ENCODE results near the gene TOP1.

The TOP1 gene

GRCh38 chr20:41037179-41037578 lies 8.6 kb downstream of the TOP1 start:
- no peak for DNase-seq (ENCODE audit: low read depth in 3 of 3)

DNA sequence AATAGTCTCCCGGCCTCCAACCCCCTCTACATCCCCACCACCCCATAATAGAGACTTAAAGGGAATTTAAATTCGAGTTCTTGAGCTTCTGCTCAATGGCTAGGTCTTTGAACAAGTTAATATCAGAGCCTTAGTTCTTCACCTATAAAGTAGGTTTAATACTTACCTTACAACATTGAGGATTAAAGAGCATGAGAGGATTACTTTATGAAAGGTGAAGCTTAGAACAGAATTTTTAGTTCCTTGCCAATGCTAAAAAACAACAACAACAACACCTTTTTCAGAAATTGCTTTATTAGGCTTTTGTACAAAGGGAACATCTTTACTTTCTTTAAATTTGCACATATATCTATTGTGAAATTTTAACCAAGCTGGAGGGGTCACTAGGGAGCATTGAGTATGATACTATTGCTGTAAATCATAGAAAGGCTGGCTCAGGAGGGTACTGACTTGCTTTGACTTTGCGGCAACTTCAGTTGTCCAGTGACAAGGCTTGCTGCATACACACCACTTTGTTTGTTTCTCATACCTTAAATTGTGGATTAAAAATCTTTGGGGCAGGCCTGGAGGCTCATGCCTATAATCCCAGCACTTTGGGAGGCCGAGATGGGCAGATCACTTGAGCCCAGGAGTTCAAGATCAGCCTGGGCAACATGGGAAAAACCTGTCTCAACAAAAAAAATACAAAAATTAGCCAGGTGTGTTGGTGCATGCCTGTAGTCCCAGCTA lies 9.7 kb downstream of the TOP1 start:
- DNase-seq (ENCODE audit: low read depth in 3 of 3), result no peak

DNA sequence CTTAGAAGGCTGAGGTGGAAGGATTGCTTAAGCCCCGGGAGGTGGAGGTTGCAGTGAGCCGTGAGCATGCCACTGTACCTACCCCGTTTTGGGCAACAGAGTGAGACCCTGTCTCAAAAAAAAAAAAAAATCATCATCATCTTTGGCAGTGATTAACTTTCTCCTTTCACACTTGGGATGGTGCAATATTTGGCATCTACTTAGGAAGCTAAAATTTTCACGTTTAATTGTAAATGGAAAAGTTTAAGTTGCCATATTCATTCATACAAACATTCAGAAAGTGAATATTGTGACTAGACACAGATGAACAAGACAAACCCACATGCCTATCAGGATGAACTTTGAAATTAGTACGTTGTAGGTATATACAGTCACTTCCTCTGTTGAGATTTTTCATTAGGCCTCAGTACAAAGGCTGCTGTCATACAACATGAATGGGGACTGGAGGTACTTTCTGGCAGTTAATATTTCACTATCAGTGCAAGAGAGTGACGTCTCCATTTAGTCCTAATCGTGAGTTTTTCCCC lies 10.3 kb downstream of the TOP1 start:
- no peak for DNase-seq (ENCODE audit: low read depth in 3 of 3)

- DNase-seq (ENCODE audit: low read depth in 3 of 3), result no peak
Measured at GRCh38 chr20:41040855-41041254, 12.2 kb downstream of the TOP1 start.

DNA sequence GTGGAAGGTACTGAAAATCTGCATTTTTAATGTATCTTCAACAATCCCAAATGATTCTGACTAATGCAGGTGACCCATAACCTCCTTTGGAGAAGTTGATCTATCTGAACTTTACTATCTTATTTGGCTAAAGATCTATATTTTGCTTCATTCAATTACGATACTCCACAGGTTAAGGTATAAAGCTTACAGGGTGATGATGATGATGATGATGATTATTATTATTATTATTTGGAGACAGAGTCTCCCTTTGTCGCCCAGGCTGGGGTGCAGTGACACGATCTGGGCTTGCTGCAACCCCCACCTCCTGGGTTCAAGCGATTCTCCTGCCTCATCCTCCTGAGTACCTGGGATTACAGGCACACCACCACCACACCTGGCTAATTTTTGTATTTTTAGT lies 13.1 kb downstream of the TOP1 start:
- DNase-seq (ENCODE audit: low read depth in 3 of 3), result no peak

DNA sequence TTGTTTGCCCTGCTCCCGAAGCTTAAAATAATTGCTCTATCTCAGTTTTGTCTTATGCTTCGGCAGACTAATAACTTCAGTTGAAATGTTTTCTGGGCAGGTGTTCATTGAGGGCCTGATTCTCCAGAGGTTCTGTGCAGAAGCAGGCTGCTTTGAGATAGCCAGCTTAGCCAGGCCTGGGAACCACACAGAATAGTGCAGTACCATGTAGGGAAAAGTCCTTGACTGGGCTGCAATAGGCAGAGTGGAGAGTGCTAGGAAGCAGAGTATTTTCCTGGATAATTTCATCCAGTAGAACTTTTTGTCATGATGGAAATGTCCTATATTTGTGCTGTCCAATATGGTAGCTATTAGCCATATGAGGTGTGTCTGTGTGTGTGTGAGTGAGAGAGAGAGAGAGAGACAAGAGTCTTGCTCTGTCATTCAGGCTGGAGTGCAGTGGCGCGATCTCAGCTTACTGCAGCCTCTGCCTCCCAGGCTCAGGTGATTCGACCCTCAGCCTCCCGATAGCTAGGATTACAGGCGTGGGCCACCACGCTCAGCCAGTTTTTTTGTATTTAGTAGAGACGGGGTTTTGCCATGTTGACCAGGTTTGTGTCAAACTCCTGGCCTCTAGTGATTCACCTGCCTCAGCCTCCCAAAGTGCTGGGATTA lies 15.9 kb downstream of the TOP1 start:
- no peak for DNase-seq (ENCODE audit: low read depth in 3 of 3)

DNA sequence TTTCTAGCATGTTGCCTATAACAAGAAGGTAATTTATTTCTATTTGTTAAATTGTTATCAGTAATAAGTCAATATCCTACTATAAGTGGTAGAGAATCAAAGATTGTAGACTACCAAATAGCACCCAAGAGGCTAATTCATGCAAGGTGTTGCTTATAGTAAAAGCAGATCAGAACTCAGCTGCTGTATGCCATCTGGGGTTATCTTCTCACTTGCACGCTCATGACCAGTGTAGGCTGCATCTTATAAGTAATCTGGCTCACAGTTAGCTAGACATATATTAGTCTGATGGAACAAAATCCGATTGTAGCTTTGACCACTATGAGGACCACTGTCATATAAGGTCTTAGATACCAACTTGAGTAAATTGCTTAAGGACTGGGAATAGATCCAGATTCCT lies 17.0 kb downstream of the TOP1 start:
- no peak for DNase-seq (ENCODE audit: low read depth in 3 of 3)

DNA sequence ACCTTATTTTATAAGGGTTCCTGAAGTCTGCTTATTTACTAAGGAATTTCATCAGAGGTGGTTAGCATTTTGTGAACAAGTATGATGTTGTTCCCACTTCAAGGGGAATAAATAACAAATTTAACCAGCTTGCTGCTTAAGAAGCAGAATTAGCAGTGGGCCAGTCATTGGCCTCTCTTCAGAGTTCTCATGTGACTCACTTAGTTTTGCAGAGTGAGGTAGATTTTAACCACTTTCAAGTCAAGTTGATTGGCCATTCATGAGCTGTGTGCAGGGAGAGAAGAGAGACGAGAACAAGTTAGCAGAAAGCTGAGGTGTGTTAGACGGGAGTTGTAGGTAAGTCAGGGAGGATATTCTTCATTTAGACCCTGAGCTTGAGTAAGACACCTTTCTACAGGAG lies 18.1 kb downstream of the TOP1 start:
- no peak for DNase-seq (ENCODE audit: low read depth in 3 of 3)

DNA sequence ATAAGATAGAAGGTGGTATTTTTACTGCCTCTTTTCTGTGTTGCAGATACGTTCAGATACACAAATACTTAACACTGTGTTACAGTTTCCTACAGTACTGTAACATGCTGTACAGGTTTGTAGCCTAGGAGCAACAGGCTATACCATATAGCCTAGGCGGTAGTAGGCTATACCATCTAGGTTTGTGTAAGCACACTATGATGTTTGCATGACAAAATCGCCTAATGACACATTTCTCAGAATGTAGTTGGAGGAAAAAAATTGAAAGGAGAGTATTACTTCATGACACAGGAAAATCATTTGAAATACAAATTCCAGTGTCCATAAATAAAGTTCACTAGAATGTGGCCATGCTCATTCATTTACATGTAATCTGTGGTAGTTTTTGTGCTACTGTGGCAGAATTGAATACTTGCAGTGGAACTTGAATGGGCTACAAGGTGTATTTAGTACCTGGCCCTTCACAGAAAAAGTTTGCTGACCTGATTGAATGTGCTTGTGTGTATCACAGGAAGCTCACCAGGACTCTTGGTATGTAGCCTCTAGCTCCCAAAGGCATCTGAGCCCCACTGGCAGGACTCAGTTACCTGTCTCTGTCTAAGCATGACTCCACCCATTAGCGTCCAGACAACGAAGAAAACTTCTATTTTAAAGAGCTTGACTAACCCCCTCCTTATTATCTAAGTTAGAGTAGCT lies 18.8 kb downstream of the TOP1 start:
- no peak for DNase-seq (ENCODE audit: low read depth in 3 of 3)

DNA sequence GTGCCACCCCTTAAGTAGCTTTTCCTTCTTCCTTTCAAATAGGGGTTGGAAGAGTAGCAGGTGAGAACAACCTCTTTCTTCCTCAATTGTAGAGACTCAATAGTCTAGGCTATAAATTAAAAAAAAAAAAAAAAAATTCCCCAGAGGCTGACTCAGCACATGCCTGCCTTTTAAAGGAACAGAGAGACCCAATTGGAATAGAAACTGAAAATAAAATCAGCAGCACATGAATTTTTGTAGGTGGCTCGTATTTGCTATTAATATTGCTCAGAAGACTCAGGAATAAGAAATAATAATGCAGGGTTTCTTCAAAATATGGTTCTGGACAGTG lies 19.3 kb downstream of the TOP1 start:
- no peak for DNase-seq (ENCODE audit: low read depth in 3 of 3)

DNA sequence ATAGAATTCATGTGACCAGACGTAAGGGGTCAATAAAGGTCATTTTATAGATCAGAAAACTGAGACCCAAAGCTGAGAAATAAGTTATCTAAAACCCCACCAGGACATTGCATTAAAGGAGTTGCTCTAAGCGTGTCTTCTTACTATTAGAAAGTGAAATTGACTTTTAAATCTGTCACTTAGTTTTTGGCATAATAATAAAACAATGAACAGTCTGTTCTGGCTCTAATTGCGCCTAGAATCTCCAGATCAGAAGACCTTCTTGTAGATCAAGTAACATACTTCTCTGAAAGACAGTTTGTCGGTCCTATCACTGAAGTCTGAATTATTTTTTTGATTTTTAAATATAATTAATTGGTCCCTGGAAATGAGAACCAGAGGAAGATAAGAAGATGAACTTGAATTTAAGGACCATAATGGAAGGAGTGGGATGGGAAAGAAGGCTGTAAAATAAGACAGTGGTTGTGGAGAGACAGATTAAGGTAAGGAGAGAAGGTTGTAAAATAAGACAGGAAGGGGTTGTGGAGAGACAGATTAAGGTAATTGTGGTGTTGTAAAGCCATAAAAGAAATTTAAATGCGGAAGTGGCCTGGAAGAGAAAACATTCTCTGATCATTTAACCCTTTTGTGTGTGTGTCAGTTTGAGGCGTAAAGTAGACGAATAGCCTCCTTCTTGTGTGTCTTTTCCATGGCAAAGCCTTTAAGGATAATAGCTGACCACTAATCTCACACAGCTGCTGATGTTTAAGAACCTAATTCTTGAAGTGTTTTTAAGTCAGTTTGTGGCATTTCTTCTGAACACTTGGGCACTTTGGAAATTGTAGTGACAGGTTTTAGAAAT lies 20.1 kb downstream of the TOP1 start:
- DNase-seq (ENCODE audit: low read depth in 3 of 3), result no peak

GRCh38 chr20:41049451-41049850 lies 20.8 kb downstream of the TOP1 start:
- no peak for DNase-seq (ENCODE audit: low read depth in 3 of 3)

DNA sequence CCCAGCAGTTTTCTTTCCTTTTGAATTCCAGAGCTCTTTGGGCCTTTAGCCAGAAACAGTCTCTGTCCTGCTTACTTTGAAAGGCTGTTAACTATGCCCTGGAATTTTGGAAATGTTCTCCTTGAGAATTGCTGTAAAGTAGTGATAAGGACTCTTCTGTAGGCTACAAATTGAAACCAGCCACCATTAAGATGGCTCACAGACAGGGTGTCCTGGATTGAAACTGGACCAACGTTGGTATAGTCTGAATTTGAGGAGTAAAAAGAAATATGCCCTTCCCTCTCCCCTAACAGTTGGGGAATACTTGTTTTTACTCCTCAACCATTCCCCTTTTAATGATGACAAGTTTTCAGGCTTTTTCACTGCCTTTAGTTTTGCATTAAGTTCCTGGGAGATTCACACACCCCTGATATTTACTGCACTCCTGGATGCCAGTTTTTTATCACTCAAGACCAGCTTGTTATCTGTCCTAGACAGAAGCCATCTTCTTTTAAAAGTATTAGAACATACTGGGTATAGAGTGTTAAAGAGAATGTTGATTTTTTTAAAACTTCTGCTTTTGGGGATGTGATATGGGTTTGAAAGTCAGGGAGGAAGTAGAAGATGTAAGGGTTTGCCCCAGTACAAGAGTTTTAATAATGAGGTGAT lies 21.9 kb downstream of the TOP1 start:
- DNase-seq (ENCODE audit: low read depth in 3 of 3), result no peak

DNA sequence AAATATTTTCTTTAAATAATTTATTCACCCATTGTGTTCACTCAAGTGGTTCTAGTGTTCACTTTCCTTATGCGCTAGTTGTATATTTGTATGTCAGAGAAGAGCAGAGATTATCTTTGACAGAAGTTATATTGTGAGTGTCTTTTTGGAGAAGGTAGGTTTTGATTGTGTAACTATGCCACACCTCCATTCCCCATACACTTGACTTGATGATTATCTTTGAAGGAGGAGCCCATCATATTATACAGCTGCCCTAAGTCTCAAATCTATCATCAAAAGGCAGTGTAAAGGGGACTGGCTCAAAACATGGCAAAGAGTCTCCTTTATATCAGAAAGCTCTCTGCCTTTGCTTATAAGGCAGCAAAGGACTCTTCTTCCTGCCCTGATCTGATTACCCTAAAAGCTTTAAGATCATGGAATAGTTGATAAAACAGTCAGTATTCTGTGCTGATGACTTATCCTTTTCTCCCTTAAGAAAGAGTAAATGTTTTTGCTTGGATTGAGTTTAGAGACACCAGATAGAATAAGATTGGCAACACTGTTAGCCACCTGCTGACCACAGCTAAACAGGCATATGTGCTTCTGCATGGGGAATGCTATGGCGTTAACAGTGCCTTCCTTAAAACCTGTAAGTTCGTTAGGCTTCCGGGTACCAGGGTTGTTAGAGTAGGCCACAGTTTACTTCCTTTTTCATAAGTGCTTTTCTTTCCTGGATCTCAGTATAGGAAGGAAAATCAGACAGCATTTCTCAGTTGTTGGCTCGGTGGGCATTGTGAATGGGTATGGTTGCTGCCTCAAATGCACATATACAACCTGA lies 22.6 kb downstream of the TOP1 start:
- DNase-seq (ENCODE audit: low read depth in 3 of 3), result no peak

DNA sequence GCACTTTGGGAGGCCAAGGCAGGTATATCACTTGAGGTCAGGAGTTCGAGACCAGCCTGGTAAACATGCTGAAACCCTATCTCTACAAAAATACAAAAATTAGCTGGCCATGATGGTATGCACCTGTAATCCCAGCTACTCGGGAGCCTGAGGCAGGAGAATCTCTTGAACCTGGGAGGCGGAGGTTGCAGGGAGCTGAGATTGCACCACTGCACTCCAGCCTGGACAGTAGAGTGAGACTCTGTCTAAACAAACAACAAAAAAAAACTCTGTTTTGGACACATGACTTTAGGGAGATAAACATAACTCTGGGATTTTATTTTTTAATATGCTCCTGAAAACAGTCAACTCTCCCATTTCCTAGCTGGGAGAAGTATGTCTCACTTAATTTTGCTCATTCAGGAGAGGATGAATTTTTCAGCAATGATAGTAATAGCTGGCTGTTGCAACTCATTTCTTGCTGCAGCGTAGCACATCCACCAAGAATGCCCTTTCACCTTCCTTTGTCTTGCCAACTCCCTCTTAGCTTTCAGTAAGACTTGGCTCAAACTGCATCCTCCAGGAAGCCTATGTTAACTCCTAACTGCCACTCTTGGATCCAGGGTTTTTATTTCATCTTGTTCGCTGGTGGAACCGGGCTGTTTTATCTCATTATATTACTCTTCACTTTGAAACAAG lies 24.3 kb downstream of the TOP1 start:
- DNase-seq (ENCODE audit: low read depth in 3 of 3), result no peak

DNA sequence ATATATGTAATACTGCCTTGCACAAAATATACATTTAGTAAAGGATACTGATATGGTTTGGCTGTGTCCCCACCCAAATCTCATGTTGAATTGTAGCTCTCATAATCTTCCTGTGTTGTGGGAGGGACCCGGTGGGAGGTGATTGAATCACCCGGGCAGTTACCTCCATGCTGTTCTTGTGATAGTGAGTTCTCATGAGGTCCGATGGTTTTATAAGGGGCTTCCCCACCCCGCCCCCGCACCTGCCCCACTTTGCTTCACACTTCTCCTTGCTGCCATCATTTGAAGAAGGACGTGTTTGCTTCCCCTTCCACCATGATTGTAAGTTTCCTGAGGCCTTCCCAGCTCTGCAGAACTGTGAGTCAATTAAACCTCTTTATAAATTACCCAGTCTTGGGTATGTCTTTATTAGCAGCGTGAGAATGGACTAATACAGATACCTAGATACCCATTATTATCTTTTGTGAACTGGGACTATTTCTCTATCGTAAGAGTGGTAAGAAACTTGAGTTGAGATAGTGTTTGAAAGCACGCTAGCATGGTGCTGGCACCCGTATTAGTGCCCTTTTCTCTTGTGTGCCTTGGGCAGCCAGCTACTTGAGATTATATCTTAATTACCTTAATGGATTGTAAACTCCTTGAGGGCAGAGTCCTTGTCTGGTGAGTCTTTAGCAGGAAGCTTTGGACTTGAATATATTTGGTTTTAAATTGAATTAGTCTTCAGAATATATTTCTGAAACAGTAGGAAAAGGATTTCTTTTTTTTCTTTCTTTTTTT lies 25.6 kb downstream of the TOP1 start:
- DNase-seq (ENCODE audit: low read depth in 3 of 3), result no peak

DNA sequence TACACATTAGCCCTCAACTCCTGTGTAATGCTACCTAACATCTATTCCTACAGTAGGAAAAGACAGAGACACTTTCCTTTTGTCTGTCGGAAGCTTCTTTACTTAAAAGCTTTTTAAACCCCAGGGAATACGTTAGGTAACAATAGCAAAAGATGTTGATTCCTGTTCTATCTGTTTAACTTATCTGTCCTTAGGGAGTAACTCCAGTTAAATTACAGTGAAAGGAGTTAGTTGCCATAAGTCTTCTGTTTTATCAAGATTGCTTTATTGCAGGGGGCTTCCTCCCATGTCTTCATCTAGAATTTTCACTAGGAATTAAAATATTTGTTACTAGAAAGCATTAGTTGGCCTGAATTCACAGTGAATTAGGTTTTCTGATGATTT lies 26.2 kb downstream of the TOP1 start:
- no peak for DNase-seq (ENCODE audit: low read depth in 3 of 3)

DNA sequence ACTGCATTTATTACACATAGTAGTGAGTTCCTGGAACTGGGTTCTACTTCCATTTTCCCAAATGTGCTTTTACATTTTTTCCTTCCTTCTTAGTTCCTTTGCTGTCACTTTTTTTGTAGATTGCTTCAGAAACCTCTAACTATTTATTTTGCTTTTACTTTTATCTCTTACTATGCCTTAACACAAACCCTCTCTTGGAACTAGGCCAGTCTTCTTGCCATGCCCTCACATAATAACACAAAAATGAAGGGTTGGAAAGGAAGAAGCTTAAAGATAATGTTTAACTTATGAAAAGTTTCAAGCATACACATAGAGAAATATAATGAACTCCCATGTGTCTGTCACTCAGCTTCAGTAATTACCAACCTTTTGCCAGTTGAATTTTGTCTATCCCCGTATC lies 27.1 kb downstream of the TOP1 start:
- no peak for DNase-seq (ENCODE audit: low read depth in 3 of 3)

DNA sequence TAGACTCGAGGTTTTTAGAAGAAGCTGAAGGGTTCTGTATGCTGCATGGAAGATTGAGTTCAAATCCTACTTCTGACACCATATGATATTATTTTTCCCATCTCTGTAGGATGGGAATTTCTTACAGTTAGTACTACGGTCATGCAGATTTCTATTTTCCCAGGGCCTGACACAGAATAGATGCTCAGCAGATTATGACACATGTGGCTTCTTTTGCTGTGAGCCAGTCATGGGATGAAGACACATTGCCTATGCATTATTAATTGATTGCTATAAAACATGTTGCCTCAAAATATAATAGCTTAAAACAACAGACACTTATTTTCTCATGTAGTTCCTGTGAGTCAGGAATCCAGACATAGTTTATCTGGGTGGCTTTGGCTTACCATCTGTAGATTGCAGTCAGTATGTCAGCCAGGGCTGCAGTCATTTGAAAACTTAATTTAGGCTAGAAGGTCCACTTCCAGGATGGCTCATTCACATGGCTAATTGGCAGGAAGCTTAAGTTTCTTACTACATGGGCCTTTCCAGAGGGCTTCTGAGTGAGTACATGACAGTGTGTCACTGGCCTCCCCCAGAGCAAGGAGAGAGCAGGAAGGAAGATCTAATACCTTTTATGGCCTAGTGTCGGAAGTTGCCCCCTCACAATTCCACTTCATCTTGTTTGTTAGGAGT lies 29.5 kb downstream of the TOP1 start:
- DNase-seq (ENCODE audit: low read depth in 3 of 3), result no peak
